K562 treated with DMSO at 1 percent for 24 hours (cell line): ENCODE measurements around the gene CSDE1. TPM values are rescaled to one million over a fixed set of nuclear protein-coding genes. Genes with fewer than 3 reads are reported as not detected.

Source experiments
- total RNA-seq: library from RNA; unstranded; fragments of 300-600 nt; gene quantifications from 2 replicates; pipeline ENCODE4 v1.2.3, GENCODE V29; 2022; ENCODE audit warnings: low read depth; ENCODE audit not compliant: insufficient read depth

CSDE1 gene
- 151 and 172 TPM in 2 replicates for total RNA-seq

DNA sequence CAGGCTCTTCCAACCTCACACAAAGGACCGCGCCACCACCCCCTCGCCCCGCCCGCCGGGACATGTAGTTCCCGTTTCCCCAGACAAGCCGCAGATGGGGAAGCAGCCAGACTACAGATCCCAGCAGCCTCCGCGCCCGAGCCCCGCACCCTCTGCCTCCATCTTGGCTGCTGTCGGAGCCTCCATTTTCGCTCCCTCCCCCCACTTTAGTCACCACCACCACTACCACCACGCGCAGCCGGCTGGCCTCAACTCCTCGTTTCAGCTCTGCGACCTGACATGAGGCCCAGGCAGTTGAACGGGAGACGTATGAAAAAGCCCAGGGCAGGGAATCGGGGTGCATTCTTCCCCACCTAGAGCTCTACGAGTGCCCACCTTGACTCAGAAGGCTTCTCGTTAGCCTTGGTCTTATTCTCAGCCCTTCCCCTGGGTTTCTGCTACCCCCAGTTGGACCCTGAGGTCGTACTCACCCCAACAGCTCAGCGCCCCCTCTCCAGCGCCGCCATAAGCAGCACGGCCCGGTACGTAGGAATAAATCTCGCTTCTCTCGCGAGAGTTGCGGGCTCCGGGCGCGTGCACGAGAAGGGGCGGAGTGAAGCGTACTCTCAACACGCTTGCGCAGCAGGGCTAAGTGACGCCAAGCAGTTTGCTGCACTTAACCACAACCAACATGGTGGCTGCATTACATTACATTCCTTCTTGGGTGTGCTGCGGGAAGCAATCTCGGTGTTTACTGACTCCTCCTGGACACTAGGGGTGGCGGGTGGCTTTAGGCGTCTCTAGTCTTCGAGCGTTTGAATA, at the start of gene CSDE1:
CSDE1 (minus strand) TSS at position 530 of the 801 bp plus-strand sequence. CDS start 18,094 bp downstream, outside the sequence.

DNA sequence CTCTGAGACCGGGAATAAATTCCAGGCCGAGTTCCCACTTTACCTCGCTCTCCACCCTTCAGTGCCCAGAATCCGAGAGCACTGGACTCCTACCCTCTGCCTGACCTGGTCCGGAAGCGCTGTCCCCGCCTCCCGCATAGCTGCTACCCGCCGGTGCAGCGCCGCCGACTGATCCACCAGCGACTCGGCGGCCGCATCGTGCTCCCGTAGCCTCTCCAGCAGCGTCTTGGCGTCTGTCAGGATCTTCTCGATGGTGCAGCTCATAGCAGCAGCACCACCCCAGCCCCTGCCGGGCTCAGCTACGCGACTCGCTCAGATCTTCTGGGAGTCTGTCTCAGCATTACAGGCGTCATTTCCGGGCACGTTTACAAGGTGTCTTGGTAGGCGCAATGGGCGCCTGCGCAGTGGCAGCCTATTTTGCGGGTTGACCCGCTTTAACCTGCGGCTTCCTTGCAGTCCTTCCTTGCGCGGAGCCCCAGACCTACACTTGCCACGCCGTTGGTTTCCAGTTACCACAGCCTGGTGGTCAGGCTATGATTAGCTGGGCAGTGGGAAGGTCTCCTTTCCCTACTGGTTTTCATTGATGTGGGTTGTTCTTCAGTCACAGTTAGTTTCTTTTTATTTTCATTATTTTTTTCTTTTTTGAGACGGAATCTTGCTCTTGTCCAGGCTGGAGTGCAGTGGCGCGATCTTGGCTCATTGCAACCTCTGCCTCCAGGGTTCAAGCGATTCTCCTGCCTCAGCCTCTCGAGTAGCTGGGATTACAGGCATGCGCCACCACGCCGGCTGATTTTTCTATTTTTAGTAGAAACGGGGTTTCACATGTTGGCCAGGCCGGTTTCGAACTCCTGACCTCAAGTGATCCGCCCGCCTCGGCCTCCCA, 22.8 kb upstream of the CSDE1 start, which contains the start of gene SIKE1:
SIKE1 (minus strand) TSS at position 342 of the 883 bp plus-strand sequence; CDS start at position 264, 78 bp downstream.

DNA sequence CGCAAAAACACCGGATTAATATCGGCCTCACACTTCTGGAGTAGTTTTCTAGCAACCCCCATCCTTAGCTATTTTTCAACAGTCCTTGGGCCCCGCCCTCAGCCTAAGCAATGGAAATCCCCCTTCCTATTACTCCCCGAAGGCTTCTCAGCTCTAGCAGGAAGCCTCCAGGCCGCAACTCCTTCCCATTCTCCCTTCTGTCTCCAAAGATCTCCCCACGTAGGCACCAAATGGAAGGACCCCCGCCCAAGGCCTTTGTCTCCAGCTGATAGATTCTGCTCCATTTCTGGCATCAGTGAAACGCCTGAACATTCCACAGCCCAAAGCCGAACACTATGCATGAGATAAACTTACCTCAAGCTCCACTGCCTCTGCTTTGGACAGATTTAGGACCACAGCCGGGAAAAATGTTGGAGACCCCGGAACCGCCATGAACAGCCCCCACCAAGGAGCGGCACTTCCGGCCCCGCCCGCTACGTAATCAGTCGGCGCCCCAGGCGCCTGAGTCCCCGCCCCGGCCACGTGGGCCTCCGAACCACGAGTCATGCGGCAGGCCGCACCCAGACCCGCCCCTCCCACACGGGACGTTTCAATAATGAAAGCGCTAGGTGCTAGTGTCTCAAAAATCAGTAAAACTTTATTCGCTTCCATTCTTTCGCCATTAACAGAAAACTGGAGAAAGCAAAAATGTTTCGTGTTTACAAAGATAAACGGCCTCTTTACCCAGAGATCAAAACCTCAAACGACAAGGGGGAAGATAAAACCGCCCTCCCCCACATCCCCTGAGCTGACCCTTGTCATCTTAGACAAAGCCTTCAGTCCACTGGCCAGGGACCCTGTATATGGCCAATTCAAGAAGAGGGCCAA, 41.2 kb downstream of the CSDE1 start, which contains the start of gene NRAS:
NRAS (minus strand) TSS at position 468 of the 867 bp plus-strand sequence. CDS start 611 bp downstream, outside the sequence.

DNA sequence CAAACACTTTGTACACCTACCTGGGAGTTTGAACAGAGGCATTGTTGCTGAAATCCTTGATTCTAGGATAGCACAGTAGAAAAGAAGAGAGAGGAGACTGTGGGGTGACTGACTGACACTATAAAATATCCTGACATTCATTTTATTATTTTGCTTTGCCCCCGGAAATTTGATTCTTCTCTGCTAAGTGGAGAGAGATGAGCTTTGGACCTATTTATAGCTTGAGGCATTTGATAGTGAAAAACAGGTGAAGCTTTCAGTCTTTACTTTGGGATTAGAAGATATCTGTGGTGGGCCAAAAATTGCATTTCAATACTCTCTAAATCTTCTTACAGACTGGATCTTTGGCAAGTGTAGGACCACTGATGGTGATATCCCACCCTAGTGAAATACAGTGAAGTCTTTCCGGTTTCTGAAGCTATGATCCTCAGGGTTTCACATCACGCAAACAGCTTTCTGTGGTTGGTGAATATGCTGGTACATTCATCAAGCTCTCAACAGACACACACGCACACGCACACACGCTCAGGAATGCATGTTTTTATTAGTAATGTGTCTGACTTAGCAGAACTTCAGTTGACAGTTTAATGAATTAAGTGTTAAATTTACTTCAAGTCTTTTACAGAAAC, 62.2 kb downstream of the CSDE1 start, which contains the start of gene AMPD1:
AMPD1 (minus strand) TSS at position 117 of the 629 bp plus-strand sequence; CDS start at position 42, 75 bp downstream.

DNA sequence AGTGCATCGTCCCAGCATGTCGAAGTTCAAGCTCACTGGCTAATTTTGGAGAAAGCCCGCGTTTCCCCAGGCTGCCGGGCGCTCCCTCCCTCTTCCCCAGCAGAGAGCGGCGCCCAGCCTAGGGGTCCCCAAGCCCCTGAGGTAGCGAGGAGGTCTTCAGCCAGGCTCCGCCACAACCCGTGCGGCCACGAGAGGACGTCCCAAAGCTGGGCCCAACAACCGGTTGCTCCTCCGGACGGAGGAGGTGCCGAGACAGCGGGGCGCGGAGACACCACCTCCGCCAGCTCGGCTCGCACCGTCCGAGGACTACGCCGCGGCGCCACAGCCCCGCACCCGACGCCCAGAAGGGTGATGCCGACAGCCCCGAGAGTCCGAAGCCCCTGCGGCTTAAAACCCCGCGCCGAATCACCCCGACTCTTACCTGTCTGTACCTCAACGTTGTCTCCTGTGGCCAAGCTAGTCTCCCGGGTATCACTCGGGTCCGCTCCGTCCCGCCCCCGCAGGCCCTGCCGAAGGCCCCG, 88.2 kb downstream of the CSDE1 start, which contains the start of gene DENND2C:
DENND2C (minus strand) TSS at position 488 of the 521 bp plus-strand sequence. CDS start 44,065 bp downstream, outside the sequence.

Other genes with a start within 250 kb of the CSDE1 start
- gene TRIM33, start 246.8 kb downstream of the CSDE1 start, total RNA-seq = 21.4 and 24.7 TPM in 2 replicates
- 35.2 and 51.5 TPM in 2 replicates for gene BCAS2, start 176.4 kb downstream of the CSDE1 start, total RNA-seq
- 0.25 and 0.30 TPM in 2 replicates for gene DENND2C, start 87.9 kb downstream of the CSDE1 start, total RNA-seq
- not detected in 2 replicates for gene AMPD1, start 62.4 kb downstream of the CSDE1 start, total RNA-seq
- 19.9 and 25.4 TPM in 2 replicates for gene NRAS, start 41.2 kb downstream of the CSDE1 start, total RNA-seq
- 38.1 and 63.9 TPM in 2 replicates for gene SIKE1, start 22.7 kb upstream of the CSDE1 start, total RNA-seq
- gene SYCP1, start 96.9 kb upstream of the CSDE1 start, total RNA-seq = not detected in 2 replicates